AG09319 (cell line): ENCODE data around the gene NPIPA2.
"Not testable (repeated sequence)": the region's sequence is repeated elsewhere in the genome, so short reads cannot be mapped to it uniquely, and the experiment has no call there.

Experiments used
- DNase-seq: peaks from one replicate; pipeline ENCODE4 v3.0.0-alpha.2; 2010; ENCODE audit warnings: low read depth; ENCODE audit errors: extremely low read depth

The NPIPA2 gene

DNA sequence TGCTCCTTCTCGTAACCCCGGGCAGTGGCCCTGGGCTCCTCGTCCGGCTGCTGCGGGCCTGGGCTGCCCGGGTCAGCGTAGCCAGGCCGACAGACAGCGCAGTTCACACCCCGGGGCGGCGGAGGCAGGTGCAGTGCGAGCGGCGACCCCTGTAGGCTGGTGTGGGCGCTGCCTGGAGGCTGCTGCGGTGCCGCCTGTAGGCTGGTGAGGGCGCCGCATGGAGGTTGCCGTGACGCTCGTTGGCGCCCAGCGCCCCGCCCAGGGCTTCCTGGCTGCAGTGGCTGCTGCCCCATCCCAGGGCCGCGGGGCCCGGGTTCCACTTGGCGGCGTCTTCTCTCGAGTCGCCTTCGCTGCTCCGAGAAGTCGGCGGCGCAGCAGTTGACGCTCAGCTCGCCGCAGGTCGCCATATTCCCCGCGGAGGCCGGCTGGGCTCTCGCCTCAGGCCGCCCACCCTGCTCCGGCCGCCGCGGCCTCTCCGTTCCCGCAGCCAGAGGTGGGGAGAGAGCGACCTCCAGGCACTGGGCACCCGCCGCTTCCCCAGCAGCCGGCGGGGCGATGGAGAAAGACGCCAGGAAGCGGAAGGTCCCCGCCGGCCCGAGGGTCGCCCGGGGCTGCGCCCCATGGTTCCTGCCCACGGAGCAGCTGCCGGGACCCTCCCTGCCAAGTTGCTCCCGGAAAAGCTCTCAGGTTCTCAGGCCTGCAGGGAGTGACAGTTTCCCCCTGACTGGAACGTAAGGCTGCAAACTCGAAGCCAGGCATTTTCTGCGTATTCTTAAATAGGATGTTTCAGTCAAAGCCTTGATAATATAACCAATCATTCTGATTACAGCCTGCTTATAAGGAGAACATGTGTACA is at the start of gene NPIPA2:
NPIPA2 (plus strand) TSS at position 261 of the 856 bp plus-strand sequence. CDS start 5,533 bp downstream, outside the sequence.
- DNase-seq, result not testable (repeated sequence)

GRCh38 chr16:14694129-14694528 is 48.2 kb upstream of the NPIPA2 start, which contains the start of gene PLA2G10:
Gene PLA2G10 (minus strand): TSS chr16:14694308. CDS start chr16:14694229, 79 bp downstream.
- DNase-seq, result not testable (repeated sequence)

DNA sequence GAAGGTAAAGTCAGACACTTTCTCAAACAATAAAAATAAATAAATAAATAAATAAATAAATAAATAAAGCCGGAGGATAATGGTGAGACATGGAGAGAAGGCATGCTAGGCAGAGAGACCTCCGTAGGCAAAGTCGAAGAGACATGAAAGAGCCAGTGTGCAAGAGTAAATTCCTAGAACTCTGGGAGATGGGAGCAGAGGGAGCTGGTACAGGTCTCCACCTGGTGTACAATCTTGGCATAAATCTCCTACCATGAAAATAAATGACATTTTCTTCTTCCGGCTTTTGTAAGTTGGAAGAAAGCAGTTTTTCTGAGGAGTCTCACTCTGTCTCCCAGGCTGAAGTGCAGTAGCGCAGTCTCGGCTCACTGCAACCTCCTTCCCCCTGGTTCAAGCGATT is 40.5 kb upstream of the NPIPA2 start:
- DNase-seq, result not testable (repeated sequence)

- DNase-seq, result not testable (repeated sequence)
Measured at GRCh38 chr16:14702672-14703071, 39.7 kb upstream of the NPIPA2 start.

- DNase-seq, result not testable (repeated sequence)
Measured at GRCh38 chr16:14703156-14704011, 38.9 kb upstream of the NPIPA2 start, which contains the start of gene NPIPA3. Gene NPIPA3 (plus strand): TSS chr16:14703411. CDS start chr16:14708944, 5,533 bp downstream.

- not testable (repeated sequence) for DNase-seq
Measured at GRCh38 chr16:14733233-14733632, 9.1 kb upstream of the NPIPA2 start.

DNA sequence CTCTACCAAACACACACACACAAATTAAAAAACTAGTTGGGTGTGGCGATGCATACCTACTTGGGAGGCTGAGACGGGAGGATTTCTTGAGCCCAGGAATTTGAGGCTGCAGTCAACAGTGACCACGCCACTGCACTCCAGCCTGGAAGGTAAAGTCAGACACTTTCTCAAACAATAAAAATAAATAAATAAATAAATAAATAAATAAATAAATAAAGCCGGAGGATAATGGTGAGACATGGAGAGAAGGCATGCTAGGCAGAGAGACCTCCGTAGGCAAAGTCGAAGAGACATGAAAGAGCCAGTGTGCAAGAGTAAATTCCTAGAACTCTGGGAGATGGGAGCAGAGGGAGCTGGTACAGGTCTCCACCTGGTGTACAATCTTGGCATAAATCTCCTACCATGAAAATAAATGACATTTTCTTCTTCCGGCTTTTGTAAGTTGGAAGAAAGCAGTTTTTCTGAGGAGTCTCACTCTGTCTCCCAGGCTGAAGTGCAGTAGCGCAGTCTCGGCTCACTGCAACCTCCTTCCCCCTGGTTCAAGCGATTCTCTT is 1.4 kb upstream of the NPIPA2 start:
- DNase-seq, result not testable (repeated sequence)

DNA sequence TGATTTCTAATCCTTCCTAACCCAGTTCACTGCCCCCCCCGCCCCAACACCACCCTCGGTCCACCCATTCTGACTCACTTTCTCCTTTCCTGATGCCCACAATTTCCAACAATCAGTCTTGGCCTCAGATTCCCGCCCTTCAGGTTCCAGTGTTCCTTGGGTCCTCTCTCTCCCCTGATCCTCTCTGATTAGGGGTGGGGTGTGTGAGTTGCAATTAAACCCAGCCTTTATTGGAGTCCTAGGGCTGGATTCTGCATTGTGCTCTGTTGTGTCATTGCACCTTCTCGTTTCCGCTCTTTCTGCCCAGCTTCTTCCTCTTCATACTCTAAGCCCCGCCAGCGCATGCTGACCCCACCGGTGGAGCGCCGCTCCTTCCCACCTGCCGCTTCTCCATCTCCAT is 539 bp upstream of the NPIPA2 start:
- not testable (repeated sequence) for DNase-seq

DNA sequence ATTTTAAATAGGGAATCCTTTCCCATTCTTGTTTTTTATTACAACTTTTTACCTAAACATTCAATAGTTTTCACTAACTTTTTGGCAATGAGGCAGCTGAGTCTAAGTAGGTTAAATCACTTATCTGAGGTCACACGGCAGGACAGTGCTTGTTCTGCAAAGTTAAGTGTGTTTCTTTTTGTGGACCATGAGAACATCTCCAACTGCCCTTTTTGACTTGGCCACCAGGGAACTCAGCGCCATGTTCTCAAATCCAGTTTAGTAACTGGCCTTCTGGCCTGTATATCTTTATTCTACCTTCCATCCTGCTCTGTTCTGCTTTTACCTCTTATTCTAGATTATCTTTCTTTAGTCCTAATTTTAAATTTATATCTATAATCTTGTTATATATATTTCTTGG is 31.3 kb downstream of the NPIPA2 start:
- not testable (repeated sequence) for DNase-seq

DNA sequence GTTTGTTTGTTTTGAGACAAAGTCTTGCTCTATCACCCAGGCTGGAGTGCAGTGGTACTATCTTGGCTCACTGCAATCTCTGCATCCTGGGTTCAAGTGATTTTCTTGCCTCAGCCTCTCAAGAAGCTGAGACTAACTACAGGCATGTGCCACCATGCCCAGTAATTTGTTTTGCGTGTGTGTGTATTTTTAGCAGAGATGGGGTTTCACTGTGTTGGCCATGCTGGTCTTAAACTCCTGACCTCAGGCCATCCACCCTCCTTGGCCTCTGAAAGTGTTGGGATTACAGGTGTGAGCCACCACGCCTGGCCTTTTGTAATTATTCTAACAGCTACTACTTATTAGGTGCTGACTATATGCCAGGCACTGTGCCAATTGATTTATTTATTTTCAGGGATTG is 33.3 kb downstream of the NPIPA2 start:
- not testable (repeated sequence) for DNase-seq

DNA sequence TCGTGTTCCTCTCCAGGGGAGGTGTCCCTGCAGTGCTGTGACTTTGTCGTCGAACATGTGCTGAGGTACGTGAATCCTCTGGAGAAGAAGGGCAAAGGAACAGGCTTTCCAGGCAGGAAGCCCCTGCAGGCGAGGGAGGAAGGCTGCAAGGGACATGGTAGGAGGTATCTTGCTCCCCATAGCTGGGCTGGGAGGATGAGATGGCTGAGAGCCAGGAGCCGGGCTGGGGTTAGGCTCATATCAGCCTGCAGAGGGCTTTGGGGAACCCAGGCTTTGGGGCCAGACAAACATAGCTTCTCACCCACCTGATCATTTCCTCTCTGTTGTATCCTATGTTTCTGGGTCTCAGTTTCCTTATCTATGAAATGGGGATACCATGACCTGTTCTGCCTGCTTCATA is 34.4 kb downstream of the NPIPA2 start:
- DNase-seq, result not testable (repeated sequence)

DNA sequence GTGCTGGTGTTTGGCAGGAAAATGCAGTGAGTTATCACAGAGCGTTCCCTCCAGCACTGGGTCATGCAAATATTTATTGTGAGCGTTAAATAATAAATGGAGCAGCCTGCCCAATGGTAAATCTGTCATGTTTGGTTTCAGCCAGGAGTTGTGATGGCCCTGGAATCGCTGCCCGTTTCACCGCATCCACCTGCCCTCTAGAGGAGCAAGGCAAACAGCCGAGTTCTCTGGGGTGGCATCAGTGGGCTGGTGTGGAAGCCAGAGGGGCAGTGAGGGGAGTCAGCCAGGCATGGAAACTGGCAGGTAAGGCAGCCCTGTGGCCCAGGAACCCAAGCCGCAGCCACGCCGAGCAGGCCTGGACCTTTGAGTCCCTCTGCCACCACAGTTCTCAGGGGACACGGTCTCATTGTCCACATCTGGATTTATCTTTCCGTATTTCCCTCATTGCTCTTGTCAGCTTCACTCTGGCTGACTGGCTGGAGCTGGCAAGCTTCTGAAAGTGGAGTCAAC is 37.1 kb downstream of the NPIPA2 start:
- DNase-seq, result not testable (repeated sequence)

DNA sequence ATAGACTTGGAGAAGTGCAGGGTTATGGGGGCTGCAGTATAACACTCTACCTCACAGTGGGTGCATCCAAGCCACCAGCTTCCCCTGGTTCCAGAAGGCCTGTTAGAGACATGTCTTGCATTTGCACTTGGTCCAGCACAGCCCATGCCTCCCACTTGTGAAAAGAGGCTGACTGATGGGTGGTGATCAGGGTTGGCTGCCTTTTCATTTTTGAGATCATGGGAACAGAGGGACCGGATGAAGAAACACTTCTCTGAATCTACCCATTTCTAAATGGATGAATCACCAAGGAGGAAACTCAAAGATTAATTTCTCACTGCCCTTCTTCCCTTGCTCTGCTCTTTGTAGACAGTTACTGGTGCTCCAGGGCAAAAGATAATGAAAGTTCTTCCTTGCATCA is 43.8 kb downstream of the NPIPA2 start:
- not testable (repeated sequence) for DNase-seq

DNA sequence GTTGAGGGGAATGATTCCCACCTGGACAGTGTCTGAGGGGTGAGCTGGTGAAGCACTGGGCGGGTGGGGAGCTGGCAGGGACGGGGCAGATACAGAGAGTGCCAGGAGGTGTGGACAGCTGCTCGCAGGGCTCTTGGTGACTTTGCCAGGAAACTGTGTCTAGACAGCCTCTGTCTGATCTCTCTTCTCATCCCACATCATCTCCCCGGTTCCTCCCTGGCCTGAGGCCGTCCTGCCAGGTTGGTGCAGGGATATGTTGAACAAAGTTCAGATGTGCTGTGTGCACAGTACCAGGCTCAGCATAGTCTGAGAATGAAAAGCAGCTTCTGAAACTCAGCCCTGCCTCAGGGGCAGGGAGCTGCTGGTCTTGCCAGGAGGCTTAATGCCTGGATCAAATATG is 47.2 kb downstream of the NPIPA2 start:
- DNase-seq, result not testable (repeated sequence)

- DNase-seq, result not testable (repeated sequence)
Measured at GRCh38 chr16:14790320-14790956, 48.1 kb downstream of the NPIPA2 start.

DNA sequence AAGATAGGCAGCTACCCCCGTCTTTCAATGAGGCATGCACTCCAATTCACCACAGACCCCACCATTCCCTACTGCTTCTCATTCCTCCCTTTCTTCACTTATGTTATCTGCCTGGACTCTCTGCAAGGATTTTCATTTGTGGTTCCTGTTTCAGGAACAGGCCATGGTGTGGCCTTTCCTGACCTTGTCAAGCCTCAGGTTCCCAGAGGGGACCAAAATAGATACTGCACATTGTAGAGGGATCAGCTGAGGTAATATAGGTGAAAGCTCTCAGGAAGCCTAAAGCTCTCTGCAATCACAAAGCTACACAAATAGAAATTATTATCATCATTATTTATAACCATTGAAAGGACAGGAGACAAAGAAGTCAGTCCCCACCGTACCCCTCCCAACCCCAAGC is 50.6 kb downstream of the NPIPA2 start:
- not testable (repeated sequence) for DNase-seq

GRCh38 chr16:14797558-14797957 is 55.2 kb downstream of the NPIPA2 start:
- not testable (repeated sequence) for DNase-seq

- not testable (repeated sequence) for DNase-seq
Measured at GRCh38 chr16:14803577-14803976, 61.2 kb downstream of the NPIPA2 start.

DNA sequence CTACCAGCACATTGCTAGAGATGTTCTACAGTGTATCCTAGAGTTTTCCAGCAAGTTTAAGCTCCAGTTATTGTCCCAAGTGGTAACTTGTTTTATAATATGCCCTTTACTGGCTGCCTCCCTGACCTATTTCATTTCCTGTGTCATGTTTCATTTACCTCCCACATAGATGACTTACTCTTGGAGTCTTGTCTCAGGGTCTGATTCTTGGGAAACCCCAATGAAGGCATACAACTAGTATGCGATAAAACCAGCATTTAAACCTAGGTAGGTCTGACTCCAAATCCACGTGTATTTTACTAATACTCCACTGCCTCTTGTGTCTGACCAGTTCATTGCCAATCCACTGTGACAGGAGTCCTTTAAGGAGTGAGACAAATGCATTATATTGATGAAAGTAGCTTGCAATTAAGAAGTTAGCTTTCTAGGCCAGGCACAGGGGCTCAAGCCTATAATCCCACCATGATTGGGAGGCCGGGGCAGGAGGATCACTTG is 64.9 kb downstream of the NPIPA2 start:
- DNase-seq, result not testable (repeated sequence)

DNA sequence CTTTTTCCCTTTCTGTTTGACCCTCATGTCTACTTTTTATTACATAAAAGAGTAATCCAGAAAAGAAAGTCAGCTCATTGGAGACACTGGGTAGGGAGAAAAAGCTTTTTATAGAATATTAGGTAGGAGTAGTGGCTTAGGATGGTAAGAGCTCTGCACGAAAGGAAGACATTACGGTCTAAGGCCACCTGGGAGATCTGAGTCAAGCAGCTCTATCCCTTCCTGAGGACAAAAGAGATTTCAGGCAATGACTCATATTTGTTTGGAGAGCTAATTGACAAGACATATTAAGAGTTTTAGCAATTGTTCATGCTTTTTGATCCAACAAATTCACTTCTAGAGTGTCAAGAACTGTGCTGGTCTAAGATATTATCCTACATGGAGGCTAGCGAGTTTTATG is 71.6 kb downstream of the NPIPA2 start:
- DNase-seq, result not testable (repeated sequence)
